Spleen (tissue), 11 donors: ENCODE results near the gene POLA2. TPM values are rescaled to one million over a fixed set of nuclear protein-coding genes. Genes with fewer than 3 reads are reported as not detected.

Experiments
- DNase-seq: peaks from one replicate; pipeline ENCODE4 v3.0.0-alpha.2; 2020
- H3K27ac ChIP-seq, 8 donors: fragments of 200-600 bp; sonication (generic) in 7 of 8; 1 replicate in 4 of 8; 2 replicates in 4 of 8; pipeline versions ENCODE4 v1.5.0 to v1.8.0; 2016 to 2021; ENCODE audit warnings: inconsistent platforms in 4 of 8, mild to moderate bottlenecking in 4 of 8, moderate library complexity in 1 of 8
- H3K27me3 ChIP-seq, 7 donors: fragments of 200-600 bp; sonication (generic) in 6 of 7; replicated peaks in 1 of 7; 1 replicate in 4 of 7; 2 replicates in 3 of 7; pipeline versions ENCODE4 v1.5.0 to v1.8.0; 2016 to 2021; ENCODE audit warnings: inconsistent platforms in 3 of 7, mild to moderate bottlenecking in 1 of 7
- H3K36me3 ChIP-seq, 6 donors: fragments of 200-600 bp; sonication (generic) in 5 of 6; 1 replicate in 4 of 6; 2 replicates in 2 of 6; pipeline versions ENCODE4 v1.5.0 to v1.8.0; 2016 to 2021; ENCODE audit warnings: inconsistent platforms in 2 of 6
- H3K4me1 ChIP-seq, 6 donors: fragments of 200-600 bp; sonication (generic) in 5 of 6; 1 replicate in 3 of 6; 2 replicates in 3 of 6; pipeline versions ENCODE4 v1.5.0 to v1.8.0; 2016 to 2021; ENCODE audit warnings: inconsistent platforms in 3 of 6
- H3K4me3 ChIP-seq, 8 donors: fragments of 200-600 bp; sonication (generic) in 7 of 8; 1 replicate in 4 of 8; 2 replicates in 4 of 8; pipeline versions ENCODE4 v1.5.0 to v1.8.0; 2016 to 2021; ENCODE audit warnings: inconsistent platforms in 4 of 8, mild to moderate bottlenecking in 4 of 8, moderate library complexity in 2 of 8
- H3K9me3 ChIP-seq, 8 donors: fragments of 200-600 bp; sonication (generic) in 7 of 8; 1 replicate in 4 of 8; 2 replicates in 4 of 8; pipeline versions ENCODE4 v1.5.0 to v1.8.0; 2016 to 2021; ENCODE audit warnings: inconsistent platforms in 4 of 8
- POLR2A ChIP-seq, 3 donors: fragments of 450-650 bp; IDR thresholded peaks; one replicate each; pipeline ENCODE4 v1.5.1; 2017; ENCODE audit warnings: antibody characterized with exemption in 3 of 3, mild to moderate bottlenecking in 1 of 3
- POLR2AphosphoS5 ChIP-seq, 3 donors: sonication (generic); formaldehyde crosslinking; IDR thresholded peaks; one replicate each; pipeline ENCODE4 v1.5.1; 2017; ENCODE audit warnings: antibody characterized with exemption in 3 of 3
- WGBS, 5 donors: extraction: QIAGEN DNeasy Blood & Tissue Kit in 3 of 5; methylation state at CpG; one replicate each; pipeline versions ENCODE4 v1.1.5 to v1.1.7; 2013 to 2018; 5-methylcytosine and 5-hydroxymethylcytosine counted together
- intact Hi-C: fragments of 100-400 bp; cut with DNase I; formaldehyde crosslinking; loops from one replicate; pipeline ENCODE4 v1.15.0; 2023; ENCODE audit warnings: low total_unique reads
- polyA plus RNA-seq, 3 donors: library from polyadenylated mRNA; stranded (reverse); fragments of 200-250 nt; gene quantifications; one replicate each; pipeline ENCODE4 v1.2.1, GENCODE V29; 2013
- total RNA-seq, 7 donors: library from RNA; depleted of rRNA in 3 of 7; stranded (reverse); fragments of >200 nt in 3 of 7; fragmentation: NEBNext Ultra II Directional in 4 of 7; extraction: Animal tissue kit (Norgen Biotek cat#: 25700) in 4 of 7; gene quantifications; one replicate each; pipeline versions ENCODE4 v1.1.0 to v1.2.1, GENCODE V29; 2016 to 2021
- TF ChIP-seq, protein P1 (sequence below), 11 experiments: fragments of 200-600 bp in 7 of 11; fragments of 450-650 bp in 4 of 11; sonication (generic) in 4 of 11; IDR thresholded peaks in 8 of 11; conservative IDR thresholded peaks in 3 of 11; 1 replicate in 7 of 11; 2 replicates in 4 of 11; pipeline versions ENCODE4 v1.4.0 to v1.8.0; 2016 to 2021; ENCODE audit warnings: antibody characterized with exemption in 11 of 11, inconsistent platforms in 4 of 11, mild to moderate bottlenecking in 1 of 11
- donor health status: healthy with polysubstance abuse.
- donor health status: DM: no; HTN: no; CAD: no; lungs with moderate emphysema.
- donor health status: DM: no; HTN: no; CAD: no.
- donor health status: Bipolar disorder and iron deficiency.
- donor health status: healthy.
- donor health status: DM: no; HTN: no; CAD: no.
- donor health status: DM: yes; HTN: yes; CAD: no.

POLA2 gene
- total and polyA plus RNA-seq, 10 donors, result 9.0 to 25.9 (median 14.1) TPM

DNA sequence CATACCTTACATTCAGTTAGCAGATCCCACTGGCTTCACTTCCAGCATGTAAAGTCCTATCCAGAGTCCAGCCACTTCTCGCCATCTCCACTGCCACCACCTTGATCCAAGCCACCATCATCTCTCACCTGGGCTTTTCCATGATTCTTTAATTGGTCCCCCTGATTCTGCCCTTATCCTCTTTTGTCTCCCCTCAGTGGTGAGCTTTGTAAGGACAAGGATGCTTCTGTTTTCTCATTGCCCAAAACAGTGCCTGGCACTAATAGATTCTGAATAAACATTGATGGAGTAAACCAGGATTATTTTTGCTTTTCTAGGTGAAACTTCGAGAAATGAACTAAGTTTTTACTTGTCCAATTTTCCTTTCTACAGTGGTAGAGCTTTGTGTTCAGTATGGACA lies 4.4 kb downstream of the POLA2 start:
- intact Hi-C loops, result loop anchor here (5.0 kb wide), 1 partner anchor 66 kb away; the partner anchor contains the start of gene DPF2
- no peaks in the 10 kb centered on the region for H3K9me3 ChIP-seq
- 81 to 98% (median 96%) methylated on average over 2 of the region's 2 CpGs for WGBS, 5 donors
- H3K27me3 ChIP-seq, result no peaks in the 10 kb centered on the region
- peaks cover 9 to 44% (median 22%) of the 10 kb centered on the region in 6 donors for H3K4me1 ChIP-seq
- TF ChIP-seq, protein P1, sequence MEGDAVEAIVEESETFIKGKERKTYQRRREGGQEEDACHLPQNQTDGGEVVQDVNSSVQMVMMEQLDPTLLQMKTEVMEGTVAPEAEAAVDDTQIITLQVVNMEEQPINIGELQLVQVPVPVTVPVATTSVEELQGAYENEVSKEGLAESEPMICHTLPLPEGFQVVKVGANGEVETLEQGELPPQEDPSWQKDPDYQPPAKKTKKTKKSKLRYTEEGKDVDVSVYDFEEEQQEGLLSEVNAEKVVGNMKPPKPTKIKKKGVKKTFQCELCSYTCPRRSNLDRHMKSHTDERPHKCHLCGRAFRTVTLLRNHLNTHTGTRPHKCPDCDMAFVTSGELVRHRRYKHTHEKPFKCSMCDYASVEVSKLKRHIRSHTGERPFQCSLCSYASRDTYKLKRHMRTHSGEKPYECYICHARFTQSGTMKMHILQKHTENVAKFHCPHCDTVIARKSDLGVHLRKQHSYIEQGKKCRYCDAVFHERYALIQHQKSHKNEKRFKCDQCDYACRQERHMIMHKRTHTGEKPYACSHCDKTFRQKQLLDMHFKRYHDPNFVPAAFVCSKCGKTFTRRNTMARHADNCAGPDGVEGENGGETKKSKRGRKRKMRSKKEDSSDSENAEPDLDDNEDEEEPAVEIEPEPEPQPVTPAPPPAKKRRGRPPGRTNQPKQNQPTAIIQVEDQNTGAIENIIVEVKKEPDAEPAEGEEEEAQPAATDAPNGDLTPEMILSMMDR (IDR thresholded peaks at IDR 0.05 in 8 of 11, conservative IDR thresholded peaks at IDR 0.05 in 3 of 11), result peak in 3 of 11 experiments; percentile 31 to 60 (median 44)
- TF ChIP-seq POLR2A (IDR thresholded peaks at IDR 0.05), result no peak
- no peak overlapping the region for H3K4me3 ChIP-seq
- no peak for DNase-seq
- no peak overlapping the region for H3K27ac ChIP-seq
- peaks cover 0 to 62% (median 39%) of the 10 kb centered on the region in 6 donors for H3K36me3 ChIP-seq

DNA sequence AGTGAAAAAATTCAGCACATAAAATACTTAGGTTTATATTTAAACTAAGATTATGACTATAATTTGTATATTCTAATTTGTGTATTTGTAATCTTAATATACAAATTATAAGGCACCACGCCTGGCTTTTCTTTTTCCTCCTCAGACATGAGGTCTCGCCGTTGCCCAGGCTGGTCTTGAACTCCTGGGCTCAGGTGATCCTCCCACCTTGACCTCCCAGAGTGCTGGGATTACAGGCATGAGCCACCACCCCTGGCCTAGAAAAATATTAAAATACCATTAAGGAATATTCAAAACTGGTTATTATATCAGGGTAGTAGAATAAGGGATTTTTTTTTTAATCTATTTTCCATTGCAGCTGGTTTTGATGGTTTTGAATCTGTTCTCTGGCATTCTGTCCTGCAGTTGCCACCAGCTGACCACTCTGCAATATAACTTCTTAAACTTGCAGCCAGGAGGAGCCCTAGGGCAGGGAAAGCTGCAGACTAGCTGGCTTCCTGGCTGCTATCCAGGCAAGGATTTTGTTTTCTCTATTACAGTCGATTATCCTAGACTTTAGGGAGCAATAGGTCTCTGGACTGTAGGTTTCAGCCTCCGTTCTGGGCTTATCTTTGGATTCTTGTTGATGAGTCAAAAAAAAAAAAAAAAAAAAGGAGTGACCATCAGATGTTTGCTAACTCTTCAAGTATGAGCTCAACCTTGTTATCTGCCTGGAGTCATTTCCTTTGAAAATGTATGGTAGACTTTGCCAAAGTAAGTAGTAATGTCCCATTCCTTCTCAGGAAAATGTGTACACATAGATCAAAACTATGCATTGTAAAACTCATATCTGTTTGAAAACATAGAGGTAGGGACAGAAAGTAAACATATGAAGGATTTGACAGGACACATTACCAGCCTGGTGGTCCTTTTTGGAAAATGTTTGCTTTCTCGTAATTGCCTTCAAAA lies 13.2 kb downstream of the POLA2 start:
- H3K36me3 ChIP-seq, result peaks cover 0 to 73% (median 38%) of the 10 kb centered on the region in 6 donors
- H3K9me3 ChIP-seq, result no peaks in the 10 kb centered on the region
- DNase-seq, result peak; percentile 79

DNA sequence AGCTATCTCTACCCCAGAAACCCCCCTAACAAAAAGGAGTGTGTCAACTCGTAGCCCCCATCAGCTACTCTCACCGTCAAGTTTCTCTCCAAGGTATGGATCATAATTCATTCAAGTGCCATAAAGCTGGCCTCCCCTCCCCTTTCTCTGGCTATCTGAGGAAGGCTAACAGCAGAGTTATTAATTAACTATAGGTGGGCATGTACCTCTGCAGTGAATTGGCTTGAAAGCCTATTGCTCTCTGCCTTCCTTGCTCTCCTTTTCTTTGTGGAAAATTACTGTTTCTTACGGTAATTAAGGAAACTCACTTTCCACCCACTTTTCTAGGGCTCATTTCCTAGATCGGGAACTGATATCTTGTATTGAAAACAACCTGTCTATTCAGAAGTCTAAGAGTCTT lies 14.1 kb downstream of the POLA2 start:
- Histone ChIP-seq H3K27me3 (no peaks in the 10 kb centered on the region), H3K27ac (peak overlapping the region in 1 of 8 donors; percentile 52), H3K36me3 (peaks cover 0 to 73% (median 37%) of the 10 kb centered on the region in 6 donors), H3K9me3 (no peaks in the 10 kb centered on the region), H3K4me1 (peaks cover 6 to 44% (median 25%) of the 10 kb centered on the region in 6 donors), H3K4me3 (no peak overlapping the region)
- 84 to 96% (median 89%) methylated on average over 4 of the region's 4 CpGs for WGBS, 5 donors
- TF ChIP-seq, protein P1 (IDR thresholded peaks at IDR 0.05 in 8 of 11, conservative IDR thresholded peaks at IDR 0.05 in 3 of 11), result no peak
- TF ChIP-seq POLR2AphosphoS5 (IDR thresholded peaks at IDR 0.05) (no peak), POLR2A (IDR thresholded peaks at IDR 0.05) (no peak)
- no peak for DNase-seq
- intact Hi-C loops, result loop anchor here (5.0 kb wide), 1 partner anchor 41 kb away; no protein-coding TSS in a partner anchor

More for the DNA sequence above, 13.2 kb downstream of the POLA2 start:
- TF ChIP-seq POLR2A (IDR thresholded peaks at IDR 0.05) (no peak), POLR2AphosphoS5 (IDR thresholded peaks at IDR 0.05) (peak in 1 of 3 donors; percentile 89)
- TF ChIP-seq, protein P1 (IDR thresholded peaks at IDR 0.05 in 8 of 11, conservative IDR thresholded peaks at IDR 0.05 in 3 of 11), result peak; percentile 36 to 87 (median 75)
- intact Hi-C loops, result loop anchor here (5.0 kb wide), 1 partner anchor 42 kb away; no protein-coding TSS in a partner anchor
- H3K27me3 ChIP-seq, result no peaks in the 10 kb centered on the region
- H3K4me3 ChIP-seq, result no peak overlapping the region
- WGBS, 5 donors, result 49 to 68% (median 56%) methylated on average over 6 of the region's 6 CpGs
- H3K4me1 ChIP-seq, result peaks cover under 1 to 35% (median 18%) of the 10 kb centered on the region in 6 donors
- H3K27ac ChIP-seq, result peak overlapping the region in 3 of 8 donors; percentile 26 to 53 (median 52)
